GM23338 (cell line): ENCODE measurements around the gene DNAH11.

Experiments
- CREB1 ChIP-seq: fragments of 250-450 bp; sonication (Bioruptor Pico); IDR thresholded peaks from 2 replicates; pipeline ENCODE4 v1.5.0; 2020; ENCODE audit warnings: low read depth, mild to moderate bottlenecking, moderate library complexity
- CTCF ChIP-seq, 2 experiments: fragments of 200-600 bp in 1 of 2; sonication (generic) in 1 of 2; conservative IDR thresholded peaks; 2 replicates each; pipeline versions ENCODE4 v1.5.1 to v1.6.1; 2016 to 2017; ENCODE audit warnings: antibody characterized with exemption in 2 of 2, low read depth in 2 of 2, mild to moderate bottlenecking in 2 of 2, moderate library complexity in 1 of 2
- ETS1 ChIP-seq: IDR thresholded peaks from 2 replicates; pipeline ENCODE4 v1.6.1; 2016; ENCODE audit warnings: antibody characterized with exemption
- EZH2 ChIP-seq: fragments of 200-600 bp; sonication (generic); IDR thresholded peaks from one replicate; pipeline ENCODE4 v1.8.0; 2017; ENCODE audit warnings: antibody characterized with exemption, mild to moderate bottlenecking, low read depth; ENCODE audit not compliant: unreplicated experiment
- EZH2phosphoT487 ChIP-seq: fragments of 200-600 bp; sonication (generic); IDR thresholded peaks from one replicate; pipeline ENCODE4 v1.8.1; 2018; ENCODE audit warnings: antibody characterized with exemption; ENCODE audit not compliant: unreplicated experiment
- JUNB ChIP-seq: IDR thresholded peaks from one replicate; pipeline ENCODE4 v1.6.1; 2016; ENCODE audit warnings: antibody characterized with exemption; ENCODE audit not compliant: unreplicated experiment
- NANOG ChIP-seq: IDR thresholded peaks from 2 replicates; pipeline ENCODE4 v1.6.1; 2016; ENCODE audit warnings: antibody characterized with exemption, borderline replicate concordance
- POLR2AphosphoS5 ChIP-seq: IDR thresholded peaks from 2 replicates; pipeline ENCODE4 v1.6.1; 2016; ENCODE audit warnings: antibody characterized with exemption, low read depth
- REST ChIP-seq: IDR thresholded peaks from one replicate; pipeline ENCODE4 v1.6.1; 2018; ENCODE audit warnings: antibody characterized with exemption; ENCODE audit not compliant: unreplicated experiment
- STAT1 ChIP-seq: IDR thresholded peaks from one replicate; pipeline ENCODE4 v1.6.1; 2016; ENCODE audit warnings: antibody characterized with exemption; ENCODE audit not compliant: unreplicated experiment
- ZNF114 ChIP-seq: fragments of 250-450 bp; sonication (Bioruptor Pico); IDR thresholded peaks from 2 replicates; pipeline ENCODE4 v1.5.0; 2020; ENCODE audit warnings: mild to moderate bottlenecking, moderate library complexity
- ZNF331 ChIP-seq: fragments of 250-450 bp; sonication (Bioruptor Pico); IDR thresholded peaks from 2 replicates; pipeline ENCODE4 v1.5.0; 2020; ENCODE audit warnings: low read depth, mild to moderate bottlenecking, moderate library complexity
- ZNF462 ChIP-seq: fragments of 250-450 bp; sonication (Bioruptor Pico); IDR thresholded peaks from 2 replicates; pipeline ENCODE4 v1.5.0; 2020; ENCODE audit warnings: mild to moderate bottlenecking, moderate library complexity

- TF ChIP-seq CTCF (conservative IDR thresholded peaks at IDR 0.05; ENCODE audit: low read depth in 2 of 2) (no peak), CREB1 (CRISPR knock-in tag) (no peak), ETS1 (no peak), JUNB (no peak), POLR2AphosphoS5 (no peak), REST (no peak), EZH2 (no peak), NANOG (no peak), EZH2phosphoT487 (no peak), ZNF114 (no peak), STAT1 (no peak), ZNF462 (CRISPR knock-in tag) (no peak), ZNF331 (CRISPR knock-in tag) (no peak)
Observed at GRCh38 chr7:21766218-21766617, 223.4 kb downstream of the DNAH11 start.
